Measurements from ENCODE around the gene CMTR1.

Gene CMTR1

DNA sequence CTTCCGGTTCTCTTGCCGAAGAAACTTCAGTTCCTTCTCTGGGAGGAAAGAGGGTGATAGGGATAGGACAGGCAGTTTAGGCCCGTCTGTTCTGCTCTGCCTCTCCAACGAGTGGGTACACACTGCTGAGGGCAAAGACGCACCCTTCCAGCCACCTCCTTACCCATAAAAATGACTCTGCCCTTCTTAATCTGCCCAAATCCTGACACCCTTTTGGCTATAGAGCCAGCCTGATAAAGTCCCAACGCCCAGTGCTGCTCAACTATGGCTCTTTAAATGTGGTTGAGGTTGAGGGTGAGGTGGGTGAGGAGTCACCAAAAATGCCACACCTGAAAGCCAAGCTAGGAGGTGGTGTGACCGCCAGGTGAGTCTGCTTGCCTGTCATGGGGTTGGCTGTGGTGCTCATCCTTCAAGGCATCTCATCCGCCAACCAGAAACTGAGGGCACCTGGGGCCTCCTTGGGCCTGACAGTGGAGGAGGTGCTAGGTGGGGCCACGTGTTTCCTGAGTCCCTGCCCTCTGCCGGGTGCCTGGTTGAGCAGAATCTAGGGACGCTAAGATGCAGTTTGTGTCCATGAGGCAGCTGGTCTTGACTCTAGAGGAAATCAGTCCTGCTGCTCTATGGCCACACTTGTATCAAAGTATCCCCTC, 50.4 kb downstream of the CMTR1 start:
- TF ChIP-seq, protein P1, sequence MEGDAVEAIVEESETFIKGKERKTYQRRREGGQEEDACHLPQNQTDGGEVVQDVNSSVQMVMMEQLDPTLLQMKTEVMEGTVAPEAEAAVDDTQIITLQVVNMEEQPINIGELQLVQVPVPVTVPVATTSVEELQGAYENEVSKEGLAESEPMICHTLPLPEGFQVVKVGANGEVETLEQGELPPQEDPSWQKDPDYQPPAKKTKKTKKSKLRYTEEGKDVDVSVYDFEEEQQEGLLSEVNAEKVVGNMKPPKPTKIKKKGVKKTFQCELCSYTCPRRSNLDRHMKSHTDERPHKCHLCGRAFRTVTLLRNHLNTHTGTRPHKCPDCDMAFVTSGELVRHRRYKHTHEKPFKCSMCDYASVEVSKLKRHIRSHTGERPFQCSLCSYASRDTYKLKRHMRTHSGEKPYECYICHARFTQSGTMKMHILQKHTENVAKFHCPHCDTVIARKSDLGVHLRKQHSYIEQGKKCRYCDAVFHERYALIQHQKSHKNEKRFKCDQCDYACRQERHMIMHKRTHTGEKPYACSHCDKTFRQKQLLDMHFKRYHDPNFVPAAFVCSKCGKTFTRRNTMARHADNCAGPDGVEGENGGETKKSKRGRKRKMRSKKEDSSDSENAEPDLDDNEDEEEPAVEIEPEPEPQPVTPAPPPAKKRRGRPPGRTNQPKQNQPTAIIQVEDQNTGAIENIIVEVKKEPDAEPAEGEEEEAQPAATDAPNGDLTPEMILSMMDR (conservative IDR thresholded peaks at IDR 0.05; ENCODE audit: low read length), result no peak
- no peak overlapping the region for H3K4me3 ChIP-seq (ENCODE audit: low read length)
- DNase-seq (ENCODE audit: low read depth), result no peak

DNA sequence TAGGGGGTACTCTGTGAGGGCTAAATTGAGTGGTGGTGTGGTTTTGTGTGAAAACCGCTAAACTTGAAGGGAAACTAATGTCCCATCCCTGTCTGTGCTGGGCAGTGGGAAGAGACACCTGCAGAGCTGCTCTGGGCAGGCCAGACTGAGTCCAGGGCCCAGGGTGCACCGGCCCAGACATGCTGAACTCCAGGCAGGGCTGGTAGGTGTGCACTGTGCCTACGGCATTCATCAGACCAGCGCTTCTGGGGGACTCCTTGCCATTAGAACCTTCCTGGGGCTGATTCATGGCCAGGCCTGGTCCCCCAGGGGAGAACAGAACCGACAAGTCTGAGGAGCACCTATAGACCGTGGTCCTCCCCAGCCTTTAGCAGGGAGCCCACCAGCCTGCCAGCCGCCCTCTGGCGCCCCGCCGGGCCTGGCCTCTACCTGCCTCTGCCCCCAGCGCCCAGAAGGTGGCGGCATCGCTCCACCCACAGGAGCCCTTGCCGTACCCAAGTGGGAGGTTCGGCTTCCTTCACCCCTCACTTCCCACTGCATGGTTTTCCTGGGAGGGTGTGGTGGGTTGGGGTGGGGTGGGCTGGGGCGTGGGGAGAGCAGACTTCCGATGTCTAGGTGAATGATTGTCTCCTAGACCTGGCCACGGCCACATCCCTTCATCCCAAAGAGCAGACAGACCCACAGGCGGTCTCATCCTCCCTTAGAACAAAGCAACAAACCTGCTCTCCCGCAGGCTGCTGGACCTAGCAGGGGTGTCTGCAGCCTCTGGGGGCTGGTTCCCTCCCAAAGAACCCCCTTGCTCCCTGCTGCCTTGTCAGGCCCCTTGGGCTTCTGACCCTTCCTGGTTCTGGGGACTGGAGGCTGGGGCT, 51.1 kb downstream of the CMTR1 start:
- no peak overlapping the region for H3K4me3 ChIP-seq (ENCODE audit: low read length)
- TF ChIP-seq, protein P1 (conservative IDR thresholded peaks at IDR 0.05; ENCODE audit: low read length), result peak; percentile 64
- DNase-seq (ENCODE audit: low read depth), result peak; percentile 21

DNA sequence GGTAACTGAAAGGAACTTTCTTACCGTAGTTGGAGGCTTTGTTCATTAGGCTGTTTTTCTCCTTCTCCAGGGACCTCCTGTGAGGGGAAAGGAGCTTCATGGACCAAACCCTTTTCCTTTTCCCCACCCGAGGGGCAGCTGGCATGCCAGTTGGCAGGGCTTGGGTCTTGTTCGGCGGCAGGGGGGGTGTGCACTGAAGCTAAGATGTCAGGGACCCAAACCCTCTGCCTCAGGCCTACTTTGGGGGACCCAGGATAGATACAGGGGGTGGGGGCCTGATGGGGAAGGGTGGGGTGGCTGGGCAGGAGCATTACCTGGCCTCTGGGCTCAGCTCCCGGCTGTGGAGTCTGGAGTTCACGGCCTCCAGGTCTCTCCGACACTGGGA, 51.8 kb downstream of the CMTR1 start:
- TF ChIP-seq, protein P1 (conservative IDR thresholded peaks at IDR 0.05; ENCODE audit: low read length), result no peak
- no peak for DNase-seq (ENCODE audit: low read depth)
- no peak overlapping the region for H3K4me3 ChIP-seq (ENCODE audit: low read length)

DNA sequence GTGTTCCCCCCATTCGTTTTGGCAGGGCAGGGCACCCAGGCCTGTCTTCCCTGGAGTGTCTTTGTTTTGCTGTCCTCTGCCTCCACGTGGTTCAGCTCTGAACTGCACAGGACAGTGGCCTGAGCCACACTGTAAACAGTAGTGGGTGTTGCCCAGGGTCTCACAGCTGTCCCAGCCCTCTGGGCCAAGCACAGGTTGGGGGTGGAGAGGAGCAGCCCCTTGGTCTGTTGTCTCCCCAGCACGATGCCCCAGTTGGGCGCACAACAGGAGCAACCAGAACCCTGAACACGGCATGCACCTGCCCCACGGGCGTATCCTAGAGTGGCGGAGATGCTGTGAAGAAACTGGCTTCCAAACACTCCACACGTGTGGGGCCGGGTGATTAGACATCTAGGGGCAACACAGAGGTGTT, 52.3 kb downstream of the CMTR1 start:
- no peak for DNase-seq (ENCODE audit: low read depth)
- H3K4me3 ChIP-seq (ENCODE audit: low read length), result no peak overlapping the region
- TF ChIP-seq, protein P1 (conservative IDR thresholded peaks at IDR 0.05; ENCODE audit: low read length), result 0 out of 2 replicates have a peak, but pooled peaks have one; percentile 13

DNA sequence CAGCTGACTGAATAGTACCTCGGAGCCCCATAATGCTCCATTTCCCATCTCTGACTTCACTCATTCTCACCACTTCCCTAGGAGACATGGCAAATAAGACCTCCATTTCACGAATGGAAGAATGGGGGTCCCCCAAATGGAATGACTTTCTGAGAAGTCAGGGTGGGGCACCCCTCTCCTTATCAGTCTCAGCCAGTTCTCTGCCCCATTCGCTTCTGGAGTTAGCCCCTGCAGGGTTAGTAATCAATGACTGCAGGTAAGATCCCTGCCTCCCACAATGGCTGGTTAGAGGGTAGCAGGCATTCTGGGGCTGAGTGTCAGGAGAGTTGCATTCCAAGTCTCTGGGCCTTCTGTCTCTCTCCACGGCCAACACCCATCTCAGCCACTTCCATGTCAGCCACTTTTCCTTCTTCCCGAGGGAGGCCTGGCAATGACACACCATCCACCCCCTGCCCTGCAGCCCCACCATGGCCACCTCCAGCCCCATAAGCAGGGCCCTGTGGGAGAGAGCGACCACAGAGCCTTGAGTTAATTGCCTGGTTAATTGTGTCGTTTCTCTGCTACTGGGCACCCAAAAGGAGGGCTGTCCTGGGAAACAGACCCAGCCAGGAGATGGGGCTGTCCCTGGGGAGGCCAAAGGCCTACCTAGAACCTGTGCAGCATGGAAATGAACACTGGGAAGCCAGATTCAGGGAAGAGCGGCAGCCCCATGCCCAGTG, 53.3 kb downstream of the CMTR1 start:
- TF ChIP-seq, protein P1 (conservative IDR thresholded peaks at IDR 0.05; ENCODE audit: low read length), result no peak
- H3K4me3 ChIP-seq (ENCODE audit: low read length), result no peak overlapping the region
- no peak for DNase-seq (ENCODE audit: low read depth)

DNA sequence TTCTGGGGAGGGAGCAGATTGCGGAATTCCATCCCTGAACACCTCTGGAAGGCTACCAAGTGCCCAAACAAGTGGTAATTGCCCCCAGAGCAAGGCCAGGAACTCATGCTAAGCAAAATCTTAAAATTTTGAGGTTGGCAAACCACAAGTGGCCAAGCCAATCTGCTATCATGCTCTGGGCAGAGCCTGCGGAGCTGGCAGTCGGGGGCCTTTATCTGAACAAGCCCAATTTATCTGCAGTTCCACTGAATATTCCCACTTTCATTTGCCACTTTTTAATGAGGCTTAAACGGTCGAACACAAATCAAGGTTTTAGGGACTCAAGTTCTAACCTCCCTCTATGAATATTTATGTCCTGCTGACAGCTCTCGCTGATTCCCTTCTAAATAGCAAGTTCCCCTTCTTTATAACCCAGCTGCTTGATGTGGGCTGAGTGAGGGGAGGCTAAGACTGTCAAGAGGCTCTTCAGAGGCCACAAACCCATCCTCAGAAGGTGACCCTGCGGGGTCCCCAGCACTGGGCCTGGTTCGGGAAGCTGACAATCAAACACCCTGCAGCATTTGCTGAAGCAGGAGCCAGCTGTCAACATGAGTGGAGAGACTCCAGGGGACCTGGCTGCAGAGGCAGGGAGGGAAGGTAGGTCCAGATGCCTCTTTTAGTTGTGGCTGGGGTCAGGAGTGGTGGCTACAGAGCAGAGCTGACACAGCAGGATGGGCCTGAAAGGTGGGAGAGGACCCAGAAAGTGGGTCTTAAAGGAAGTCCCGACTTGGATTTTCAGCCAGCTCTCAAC, 54.8 kb downstream of the CMTR1 start:
- no peak overlapping the region for H3K4me3 ChIP-seq (ENCODE audit: low read length)
- no peak for DNase-seq (ENCODE audit: low read depth)
- TF ChIP-seq, protein P1 (conservative IDR thresholded peaks at IDR 0.05; ENCODE audit: low read length), result no peak
